Liver (tissue), 9 donors: Measurements from ENCODE around the gene ERN1. TPM values are rescaled to one million over a fixed set of nuclear protein-coding genes. Genes with fewer than 3 reads are reported as not detected.
A peak's percentile ranks its signal among the peaks of the same experiment; 100 is the strongest.

Experiments used
- DNase-seq: peaks from one replicate; pipeline ENCODE4 v3.0.0-alpha.2; 2017; ENCODE audit warnings: low spot score
- H3K27ac ChIP-seq, 2 donors: one replicate each; pipeline ENCODE4 v1.7.0; 2013; ENCODE audit warnings: inconsistent platforms in 2 of 2, low read length in 2 of 2, control low read depth in 1 of 2, low read depth in 1 of 2, mild to moderate bottlenecking in 1 of 2
- H3K27me3 ChIP-seq, 4 donors: one replicate each; pipeline versions ENCODE4 v1.6.1 to v1.7.0; 2013; ENCODE audit warnings: low read length in 3 of 4, inconsistent platforms in 1 of 4, mild to moderate bottlenecking in 1 of 4, moderate library complexity in 1 of 4; ENCODE audit not compliant: control insufficient read depth in 4 of 4, insufficient read depth in 4 of 4
- H3K36me3 ChIP-seq, 4 donors: one replicate each; pipeline versions ENCODE4 v1.6.1 to v1.7.0; 2013; ENCODE audit warnings: low read length in 3 of 4, mild to moderate bottlenecking in 3 of 4, low read depth in 1 of 4, moderate library complexity in 1 of 4; ENCODE audit not compliant: control insufficient read depth in 4 of 4, insufficient read depth in 3 of 4
- H3K4me1 ChIP-seq, 4 donors: one replicate each; pipeline versions ENCODE4 v1.6.1 to v1.7.0; 2013; ENCODE audit warnings: low read length in 3 of 4, mild to moderate bottlenecking in 3 of 4, moderate library complexity in 1 of 4; ENCODE audit not compliant: control insufficient read depth in 4 of 4, insufficient read depth in 4 of 4
- H3K4me3 ChIP-seq, 3 donors: one replicate each; pipeline versions ENCODE4 v1.6.1 to v1.7.0; 2013; ENCODE audit warnings: low read length in 3 of 3, control low read depth in 1 of 3, low read depth in 1 of 3, mild to moderate bottlenecking in 1 of 3
- H3K9ac ChIP-seq, 2 donors: one replicate each; pipeline ENCODE4 v1.7.0; 2013; ENCODE audit warnings: low read length in 2 of 2, mild to moderate bottlenecking in 2 of 2, moderate library complexity in 2 of 2, control low read depth in 1 of 2, low read depth in 1 of 2
- H3K9me3 ChIP-seq, 4 donors: one replicate each; pipeline versions ENCODE4 v1.6.1 to v1.7.0; 2013; ENCODE audit warnings: low read length in 3 of 4; ENCODE audit not compliant: control insufficient read depth in 4 of 4
- EGR1 ChIP-seq, 2 donors: IDR thresholded peaks; 2 replicates each; pipeline ENCODE4 v1.6.1; 2016 to 2018; ENCODE audit warnings: antibody characterized with exemption in 2 of 2, low read depth in 2 of 2
- FOXA1 ChIP-seq: IDR thresholded peaks from 2 replicates; pipeline ENCODE4 v1.6.1; 2016; ENCODE audit warnings: antibody characterized with exemption
- FOXA2 ChIP-seq: IDR thresholded peaks from 2 replicates; pipeline ENCODE4 v1.6.1; 2016; ENCODE audit warnings: antibody characterized with exemption
- GABPA ChIP-seq, 2 donors: IDR thresholded peaks in 1 of 2; conservative IDR thresholded peaks in 1 of 2; 2 replicates each; pipeline ENCODE4 v1.6.1; 2016; ENCODE audit warnings: antibody characterized with exemption in 2 of 2, mild to moderate bottlenecking in 1 of 2, moderate library complexity in 1 of 2
- HNF4A ChIP-seq, 2 donors: conservative IDR thresholded peaks; 2 replicates each; pipeline ENCODE4 v1.6.1; 2016; ENCODE audit warnings: antibody characterized with exemption in 2 of 2, mild to moderate bottlenecking in 2 of 2
- HNF4G ChIP-seq: IDR thresholded peaks from 2 replicates; pipeline ENCODE4 v1.6.1; 2016; ENCODE audit warnings: antibody characterized with exemption
- JUND ChIP-seq, 2 donors: IDR thresholded peaks; 2 replicates each; pipeline ENCODE4 v1.6.1; 2016; ENCODE audit warnings: antibody characterized with exemption in 2 of 2
- NR2F2 ChIP-seq: IDR thresholded peaks from 2 replicates; pipeline ENCODE4 v1.6.1; 2016; ENCODE audit warnings: antibody characterized with exemption
- RAD21 ChIP-seq, 2 donors: IDR thresholded peaks; 2 replicates each; pipeline ENCODE4 v1.6.1; 2016; ENCODE audit warnings: antibody characterized with exemption in 2 of 2, mild to moderate bottlenecking in 2 of 2
- RXRA ChIP-seq, 2 donors: IDR thresholded peaks; 2 replicates each; pipeline ENCODE4 v1.6.1; 2017 to 2018; ENCODE audit warnings: antibody characterized with exemption in 2 of 2, mild to moderate bottlenecking in 1 of 2
- SP1 ChIP-seq: IDR thresholded peaks from 2 replicates; pipeline ENCODE4 v1.6.1; 2018; ENCODE audit warnings: antibody characterized with exemption, mild to moderate bottlenecking
- TAF1 ChIP-seq: conservative IDR thresholded peaks from 2 replicates; pipeline ENCODE4 v1.6.1; 2016; ENCODE audit warnings: antibody characterized with exemption, mild to moderate bottlenecking
- YY1 ChIP-seq: IDR thresholded peaks from 2 replicates; pipeline ENCODE4 v1.6.1; 2016; ENCODE audit warnings: antibody characterized with exemption, mild to moderate bottlenecking
- WGBS: extraction: QIAGEN DNeasy Blood & Tissue Kit; methylation state at CpG from one replicate; pipeline ENCODE4 v1.1.7; 2013; 5-methylcytosine and 5-hydroxymethylcytosine counted together
- polyA plus RNA-seq, 2 donors: library from polyadenylated mRNA; stranded (reverse) in 1 of 2; unstranded in 1 of 2; fragments of 200-250 nt in 1 of 2; fragments of >200 nt in 1 of 2; fragmentation: Nextera tagmentation in 1 of 2; extraction: Ambion mirVana in 1 of 2; gene quantifications; one replicate each; pipeline versions ENCODE4 v1.2.1 to v1.2.3, GENCODE V29; 2013 to 2015
- total RNA-seq, 2 donors: library from RNA; depleted of rRNA; stranded (reverse); fragments of >200 nt; gene quantifications; one replicate each; pipeline ENCODE4 v1.2.3, GENCODE V29; 2014
- TF ChIP-seq, protein P1 (sequence below): IDR thresholded peaks from 2 replicates; pipeline ENCODE4 v1.6.1; 2016; ENCODE audit warnings: antibody characterized with exemption
- TF ChIP-seq, protein P2 (sequence below): fragments of 150-350 bp; IDR thresholded peaks from 2 replicates; pipeline ENCODE4 v1.5.1; 2017; ENCODE audit warnings: improper control_type of control experiment, low read depth, low read length; ENCODE audit not compliant: missing input control
- TF ChIP-seq, protein P3 (sequence below): IDR thresholded peaks from 2 replicates; pipeline ENCODE4 v1.6.1; 2016; ENCODE audit warnings: antibody characterized with exemption
- TF ChIP-seq, protein P4 (sequence below): IDR thresholded peaks from 2 replicates; pipeline ENCODE4 v1.6.1; 2016; ENCODE audit warnings: antibody characterized with exemption, mild to moderate bottlenecking
- TF ChIP-seq, protein P5 (sequence below): IDR thresholded peaks from 2 replicates; pipeline ENCODE4 v1.6.1; 2016; ENCODE audit warnings: antibody characterized with exemption
- donor health status: healthy.
- donor health status: healthy.
- donor health status: healthy.
- donor health status: healthy.
- donor health status: healthy.

ERN1 gene
- total and polyA plus RNA-seq, 4 donors = 6.3 to 35.1 (median 14.9) TPM

DNA sequence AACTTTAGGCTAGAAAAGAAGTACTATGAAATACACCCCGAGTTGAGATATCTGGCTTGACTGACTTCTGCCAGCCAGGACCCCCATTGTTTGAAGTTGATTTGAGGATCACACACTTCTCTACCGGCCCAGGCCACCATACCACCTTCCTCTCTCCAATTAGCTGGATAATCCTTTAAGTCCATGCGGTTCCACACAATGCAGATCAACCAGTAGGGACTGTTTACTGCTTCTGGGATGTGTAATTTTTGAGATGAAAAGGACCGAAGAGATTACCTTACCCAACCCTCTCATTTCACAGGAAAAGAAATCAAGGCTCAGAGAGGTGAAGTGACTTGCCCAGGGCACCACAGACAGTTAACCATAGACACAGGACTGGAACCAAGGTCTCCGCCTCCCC, 20.5 kb downstream of the ERN1 start:
- peaks cover 11 to 57% (median 47%) of the 10 kb centered on the region in 4 donors for H3K4me1 ChIP-seq
- TF ChIP-seq RAD21 (IDR thresholded peaks at IDR 0.05) (no peak), JUND (IDR thresholded peaks at IDR 0.05) (no peak), YY1 (no peak), TAF1 (no peak), FOXA2 (no peak), HNF4G (no peak), SP1 (no peak), HNF4A (conservative IDR thresholded peaks at IDR 0.05) (no peak), RXRA (IDR thresholded peaks at IDR 0.05) (no peak), FOXA1 (no peak), NR2F2 (no peak), GABPA (IDR thresholded peaks at IDR 0.05 in 1 of 2, conservative IDR thresholded peaks at IDR 0.05 in 1 of 2) (no peak), EGR1 (IDR thresholded peaks at IDR 0.05; ENCODE audit: low read depth in 2 of 2) (no peak)
- TF ChIP-seq, protein P1, sequence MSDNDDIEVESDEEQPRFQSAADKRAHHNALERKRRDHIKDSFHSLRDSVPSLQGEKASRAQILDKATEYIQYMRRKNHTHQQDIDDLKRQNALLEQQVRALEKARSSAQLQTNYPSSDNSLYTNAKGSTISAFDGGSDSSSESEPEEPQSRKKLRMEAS = no peak
- TF ChIP-seq, protein P2, sequence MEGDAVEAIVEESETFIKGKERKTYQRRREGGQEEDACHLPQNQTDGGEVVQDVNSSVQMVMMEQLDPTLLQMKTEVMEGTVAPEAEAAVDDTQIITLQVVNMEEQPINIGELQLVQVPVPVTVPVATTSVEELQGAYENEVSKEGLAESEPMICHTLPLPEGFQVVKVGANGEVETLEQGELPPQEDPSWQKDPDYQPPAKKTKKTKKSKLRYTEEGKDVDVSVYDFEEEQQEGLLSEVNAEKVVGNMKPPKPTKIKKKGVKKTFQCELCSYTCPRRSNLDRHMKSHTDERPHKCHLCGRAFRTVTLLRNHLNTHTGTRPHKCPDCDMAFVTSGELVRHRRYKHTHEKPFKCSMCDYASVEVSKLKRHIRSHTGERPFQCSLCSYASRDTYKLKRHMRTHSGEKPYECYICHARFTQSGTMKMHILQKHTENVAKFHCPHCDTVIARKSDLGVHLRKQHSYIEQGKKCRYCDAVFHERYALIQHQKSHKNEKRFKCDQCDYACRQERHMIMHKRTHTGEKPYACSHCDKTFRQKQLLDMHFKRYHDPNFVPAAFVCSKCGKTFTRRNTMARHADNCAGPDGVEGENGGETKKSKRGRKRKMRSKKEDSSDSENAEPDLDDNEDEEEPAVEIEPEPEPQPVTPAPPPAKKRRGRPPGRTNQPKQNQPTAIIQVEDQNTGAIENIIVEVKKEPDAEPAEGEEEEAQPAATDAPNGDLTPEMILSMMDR = no peak
- TF ChIP-seq, protein P3, sequence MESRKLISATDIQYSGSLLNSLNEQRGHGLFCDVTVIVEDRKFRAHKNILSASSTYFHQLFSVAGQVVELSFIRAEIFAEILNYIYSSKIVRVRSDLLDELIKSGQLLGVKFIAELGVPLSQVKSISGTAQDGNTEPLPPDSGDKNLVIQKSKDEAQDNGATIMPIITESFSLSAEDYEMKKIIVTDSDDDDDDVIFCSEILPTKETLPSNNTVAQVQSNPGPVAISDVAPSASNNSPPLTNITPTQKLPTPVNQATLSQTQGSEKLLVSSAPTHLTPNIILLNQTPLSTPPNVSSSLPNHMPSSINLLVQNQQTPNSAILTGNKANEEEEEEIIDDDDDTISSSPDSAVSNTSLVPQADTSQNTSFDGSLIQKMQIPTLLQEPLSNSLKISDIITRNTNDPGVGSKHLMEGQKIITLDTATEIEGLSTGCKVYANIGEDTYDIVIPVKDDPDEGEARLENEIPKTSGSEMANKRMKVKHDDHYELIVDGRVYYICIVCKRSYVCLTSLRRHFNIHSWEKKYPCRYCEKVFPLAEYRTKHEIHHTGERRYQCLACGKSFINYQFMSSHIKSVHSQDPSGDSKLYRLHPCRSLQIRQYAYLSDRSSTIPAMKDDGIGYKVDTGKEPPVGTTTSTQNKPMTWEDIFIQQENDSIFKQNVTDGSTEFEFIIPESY = no peak
- TF ChIP-seq, protein P4, sequence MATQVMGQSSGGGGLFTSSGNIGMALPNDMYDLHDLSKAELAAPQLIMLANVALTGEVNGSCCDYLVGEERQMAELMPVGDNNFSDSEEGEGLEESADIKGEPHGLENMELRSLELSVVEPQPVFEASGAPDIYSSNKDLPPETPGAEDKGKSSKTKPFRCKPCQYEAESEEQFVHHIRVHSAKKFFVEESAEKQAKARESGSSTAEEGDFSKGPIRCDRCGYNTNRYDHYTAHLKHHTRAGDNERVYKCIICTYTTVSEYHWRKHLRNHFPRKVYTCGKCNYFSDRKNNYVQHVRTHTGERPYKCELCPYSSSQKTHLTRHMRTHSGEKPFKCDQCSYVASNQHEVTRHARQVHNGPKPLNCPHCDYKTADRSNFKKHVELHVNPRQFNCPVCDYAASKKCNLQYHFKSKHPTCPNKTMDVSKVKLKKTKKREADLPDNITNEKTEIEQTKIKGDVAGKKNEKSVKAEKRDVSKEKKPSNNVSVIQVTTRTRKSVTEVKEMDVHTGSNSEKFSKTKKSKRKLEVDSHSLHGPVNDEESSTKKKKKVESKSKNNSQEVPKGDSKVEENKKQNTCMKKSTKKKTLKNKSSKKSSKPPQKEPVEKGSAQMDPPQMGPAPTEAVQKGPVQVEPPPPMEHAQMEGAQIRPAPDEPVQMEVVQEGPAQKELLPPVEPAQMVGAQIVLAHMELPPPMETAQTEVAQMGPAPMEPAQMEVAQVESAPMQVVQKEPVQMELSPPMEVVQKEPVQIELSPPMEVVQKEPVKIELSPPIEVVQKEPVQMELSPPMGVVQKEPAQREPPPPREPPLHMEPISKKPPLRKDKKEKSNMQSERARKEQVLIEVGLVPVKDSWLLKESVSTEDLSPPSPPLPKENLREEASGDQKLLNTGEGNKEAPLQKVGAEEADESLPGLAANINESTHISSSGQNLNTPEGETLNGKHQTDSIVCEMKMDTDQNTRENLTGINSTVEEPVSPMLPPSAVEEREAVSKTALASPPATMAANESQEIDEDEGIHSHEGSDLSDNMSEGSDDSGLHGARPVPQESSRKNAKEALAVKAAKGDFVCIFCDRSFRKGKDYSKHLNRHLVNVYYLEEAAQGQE = no peak
- TF ChIP-seq, protein P5, sequence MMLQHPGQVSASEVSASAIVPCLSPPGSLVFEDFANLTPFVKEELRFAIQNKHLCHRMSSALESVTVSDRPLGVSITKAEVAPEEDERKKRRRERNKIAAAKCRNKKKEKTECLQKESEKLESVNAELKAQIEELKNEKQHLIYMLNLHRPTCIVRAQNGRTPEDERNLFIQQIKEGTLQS = no peak
- DNase-seq = no peak
- H3K36me3 ChIP-seq = peaks cover 0 to 3% (median 0%) of the 10 kb centered on the region in 4 donors
- peak overlapping the region; percentile 1 to 7 for H3K27ac ChIP-seq
- H3K9me3 ChIP-seq = no peaks in the 10 kb centered on the region
- 94% methylated on average over 5 of the region's 5 CpGs for WGBS
- H3K27me3 ChIP-seq = no peaks in the 10 kb centered on the region
- no peak overlapping the region for H3K4me3 ChIP-seq
- H3K9ac ChIP-seq = no peak overlapping the region
